GM21528 (cell line): Measurements from ENCODE around the gene GPR89B.
"Not testable (repeated sequence)": the region's sequence is repeated elsewhere in the genome, so short reads cannot be mapped to it uniquely, and the experiment has no call there.

Experiments used
- ATAC-seq: cut with Tn5 transposase; IDR thresholded peaks from one replicate; pipeline ENCODE4 v1.9.1; 2021; ENCODE audit warnings: mild to moderate bottlenecking, moderate library complexity; ENCODE audit not compliant: unreplicated experiment, low FRiP score

Gene GPR89B

GRCh38 chr1:147928236-147929132 lies at the start of gene GPR89B:
TSS of gene GPR89B (plus strand) at chr1:147928420. CDS start at chr1:147928537, 117 bp downstream.
- peak; percentile 97 for ATAC-seq

GRCh38 chr1:147879911-147880310 lies 48.3 kb upstream of the GPR89B start:
- ATAC-seq = no peak

DNA sequence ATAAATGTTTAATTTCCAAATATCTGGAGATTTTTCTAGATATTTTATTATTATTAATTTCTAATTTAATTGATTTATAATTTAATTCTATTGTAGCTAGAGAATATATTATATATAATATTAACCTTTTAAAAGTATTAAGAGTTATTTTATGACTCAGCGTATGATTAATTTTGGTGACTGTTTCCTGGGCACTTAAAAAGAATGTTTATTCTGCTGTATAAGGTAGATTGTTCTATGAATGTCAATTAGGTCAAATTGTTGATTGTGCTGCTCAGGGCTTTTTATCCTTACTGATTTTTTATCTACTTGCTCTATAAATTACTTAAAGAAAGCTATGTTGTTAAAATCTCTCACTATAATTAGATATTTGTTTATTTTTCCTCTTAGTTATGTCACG lies 45.7 kb upstream of the GPR89B start:
- no peak for ATAC-seq

DNA sequence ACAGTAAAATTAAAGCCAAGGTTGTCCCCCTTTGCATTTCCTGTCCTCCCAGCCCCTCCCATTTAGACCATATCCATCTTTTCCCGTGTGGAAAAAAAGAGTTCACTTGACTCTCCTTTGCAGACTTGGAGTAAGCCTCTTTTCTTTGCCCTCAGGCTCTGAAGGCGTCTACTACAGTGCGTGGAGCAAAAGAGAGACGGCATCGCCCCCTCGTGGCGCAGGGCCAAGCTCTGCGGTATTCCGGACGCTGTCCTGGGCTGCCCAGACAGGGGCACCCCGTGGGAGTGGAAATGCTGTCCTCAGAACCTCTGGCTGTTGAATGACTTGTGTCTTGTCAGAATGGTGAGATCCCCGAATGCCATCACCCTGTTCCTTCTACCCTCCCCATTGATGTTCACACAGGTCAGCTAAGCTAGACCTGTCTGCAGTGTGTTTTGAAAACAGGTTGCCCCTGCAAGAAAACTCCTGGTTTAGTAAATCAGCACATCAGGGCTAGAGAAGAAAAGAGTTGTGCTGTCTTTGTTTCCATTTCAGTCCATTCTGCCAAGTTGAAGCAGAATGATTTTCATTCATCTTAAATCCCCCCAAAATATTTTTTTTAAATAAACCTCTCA lies 37.9 kb upstream of the GPR89B start:
- ATAC-seq = no peak

GRCh38 chr1:147891088-147891487 lies 37.1 kb upstream of the GPR89B start:
- no peak for ATAC-seq

DNA sequence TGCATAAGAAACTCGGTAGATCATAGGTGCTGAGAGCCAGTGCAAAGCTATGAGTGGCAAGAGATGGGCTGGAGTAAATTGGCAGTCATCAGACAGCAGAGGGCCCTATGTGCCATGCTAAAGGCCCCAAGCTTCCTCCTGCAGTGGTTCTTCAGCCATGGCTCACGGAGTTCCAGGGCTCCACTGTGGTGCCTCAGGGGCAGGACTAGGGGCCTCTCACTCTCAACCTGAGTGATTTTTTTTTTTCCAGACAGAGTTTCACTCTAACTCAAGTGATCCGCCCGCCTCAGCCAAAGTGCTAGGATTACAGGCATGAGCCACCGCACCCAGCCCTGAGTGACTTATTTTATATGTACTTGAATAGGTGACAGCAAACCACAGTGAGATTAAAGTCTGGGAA lies 36.0 kb upstream of the GPR89B start:
- no peak for ATAC-seq

DNA sequence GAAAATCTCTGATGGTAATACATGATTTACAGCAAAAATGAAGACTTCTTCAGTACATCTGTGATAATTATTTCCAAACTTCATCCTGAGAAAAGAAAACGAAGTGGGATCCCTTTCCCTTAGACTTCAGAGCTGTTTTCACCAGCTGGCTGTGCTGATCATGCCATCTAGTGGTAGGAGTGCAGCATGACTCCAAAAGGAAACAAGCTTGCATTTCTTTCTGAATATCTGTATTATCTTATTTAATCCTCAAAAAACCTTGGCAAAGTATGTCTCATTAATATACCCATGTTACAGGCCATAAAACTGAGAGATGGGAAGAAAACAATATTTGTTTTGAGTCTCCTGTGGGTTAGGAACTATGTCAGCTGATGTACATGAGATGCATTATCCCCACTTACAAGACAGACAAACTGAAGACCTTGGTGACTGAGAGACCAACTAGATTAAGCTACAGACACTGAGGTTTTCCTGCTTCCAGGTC lies 35.4 kb upstream of the GPR89B start:
- no peak for ATAC-seq

- no peak for ATAC-seq
Measured at GRCh38 chr1:147895123-147895522, 33.1 kb upstream of the GPR89B start.

GRCh38 chr1:147897029-147897752 lies 31.0 kb upstream of the GPR89B start:
- ATAC-seq = no peak

DNA sequence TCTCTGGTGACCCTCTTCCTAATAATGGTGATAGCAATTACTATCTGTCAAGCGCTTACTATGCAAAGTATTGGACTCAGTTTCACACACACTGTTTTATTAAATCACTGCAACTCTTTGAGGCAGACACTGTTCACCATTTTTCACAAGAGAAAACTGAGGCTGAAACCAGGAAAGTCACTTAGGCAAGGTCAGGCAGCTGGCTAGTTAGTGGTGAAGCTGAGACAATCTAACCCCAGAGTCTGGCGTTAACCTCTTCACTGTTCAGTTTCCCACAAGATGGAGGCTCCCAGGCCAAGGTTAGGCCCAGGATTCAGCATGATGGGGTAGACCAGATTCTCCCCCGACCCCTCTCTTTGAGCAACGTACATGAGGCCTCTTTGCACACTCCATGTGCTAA lies 30.4 kb upstream of the GPR89B start:
- no peak for ATAC-seq

GRCh38 chr1:147902253-147902845 lies 25.9 kb upstream of the GPR89B start, which contains the start of gene GJA8:
TSS of gene GJA8 (plus strand) at chr1:147902795. CDS start at chr1:147907956, 5,161 bp downstream.
- no peak for ATAC-seq

GRCh38 chr1:147904726-147905125 lies 23.5 kb upstream of the GPR89B start:
- no peak for ATAC-seq

- no peak for ATAC-seq
Measured at GRCh38 chr1:147907786-147908509, 20.3 kb upstream of the GPR89B start.

DNA sequence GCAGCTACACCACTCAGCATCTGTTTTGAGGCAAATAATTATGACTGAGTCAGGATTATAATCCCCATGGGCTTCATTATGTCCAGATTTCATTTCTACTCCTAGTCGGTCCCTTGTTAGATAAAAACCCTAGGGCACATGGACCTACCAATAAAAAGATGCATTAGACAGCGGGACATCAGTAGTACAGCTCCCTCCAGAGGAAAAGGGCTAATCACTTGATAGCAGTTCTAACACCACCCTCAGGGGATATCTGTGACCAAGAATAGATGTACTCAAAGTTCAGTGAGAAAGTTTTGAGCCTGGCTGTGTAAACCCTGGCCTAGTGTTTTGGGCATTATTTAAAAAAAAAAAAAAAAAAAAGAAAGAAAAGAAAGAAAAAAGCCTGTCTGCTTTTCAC lies 15.7 kb upstream of the GPR89B start:
- ATAC-seq = no peak

- no peak for ATAC-seq
Measured at GRCh38 chr1:147913362-147913942, 14.8 kb upstream of the GPR89B start.

GRCh38 chr1:147919896-147920295 lies 8.3 kb upstream of the GPR89B start:
- no peak for ATAC-seq

GRCh38 chr1:147924813-147925212 lies 3.4 kb upstream of the GPR89B start:
- ATAC-seq = no peak

- not testable (repeated sequence) for ATAC-seq
Measured at GRCh38 chr1:147927215-147927614, 1.0 kb upstream of the GPR89B start.

- ATAC-seq = not testable (repeated sequence)
Measured at GRCh38 chr1:147927689-147928088, 531 bp upstream of the GPR89B start.

DNA sequence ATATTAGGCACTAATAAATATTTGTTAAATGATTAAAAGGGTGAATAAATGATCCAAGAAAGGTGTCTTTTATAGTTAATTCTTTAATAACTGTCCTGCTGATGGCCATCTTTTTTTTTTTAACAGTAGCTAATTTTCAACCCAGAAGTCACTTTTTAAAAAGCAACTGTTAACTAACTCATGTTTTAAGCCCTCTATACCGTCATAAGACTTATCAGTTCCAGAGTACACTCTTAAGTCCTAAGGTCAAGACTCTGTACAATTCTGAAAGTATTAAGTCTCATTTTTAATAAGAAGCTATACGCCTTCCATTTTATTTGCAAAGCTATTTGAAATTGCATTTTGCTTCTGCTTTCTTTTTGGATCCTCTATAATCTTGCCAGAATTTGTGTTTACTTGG lies 2.9 kb downstream of the GPR89B start:
- ATAC-seq = not testable (repeated sequence)
